NT2/D1 (cell line): ENCODE measurements around the gene HAPLN2.
A peak's percentile ranks its signal among the peaks of the same experiment; 100 is the strongest.

Experiments
- DNase-seq: peaks from one replicate; pipeline ENCODE4 v3.0.0-alpha.2; 2011; ENCODE audit warnings: low read depth, low spot score
- H3K27me3 ChIP-seq: 2 replicates; pipeline ENCODE4 v1.6.0; 2011; ENCODE audit warnings: mild to moderate bottlenecking; ENCODE audit not compliant: insufficient read length, insufficient read depth
- H3K36me3 ChIP-seq: 2 replicates; pipeline ENCODE4 v1.6.1; 2011; ENCODE audit warnings: mild to moderate bottlenecking, low read length, mixed read lengths; ENCODE audit not compliant: insufficient read depth, insufficient read length
- H3K4me1 ChIP-seq: 2 replicates; pipeline ENCODE4 v1.5.1; 2011; ENCODE audit not compliant: insufficient read depth, insufficient read length
- H3K4me3 ChIP-seq: 2 replicates; pipeline ENCODE4 v1.5.1; 2011; ENCODE audit warnings: low read depth; ENCODE audit not compliant: insufficient read length
- H3K9ac ChIP-seq: 2 replicates; pipeline ENCODE4 v1.6.0; 2011; ENCODE audit warnings: low read depth; ENCODE audit not compliant: insufficient read length
- H3K9me3 ChIP-seq: 2 replicates; pipeline ENCODE4 v1.5.1; 2011; ENCODE audit warnings: mild to moderate bottlenecking, low read length; ENCODE audit not compliant: insufficient read depth
- SUZ12 ChIP-seq: IDR thresholded peaks from 2 replicates; pipeline ENCODE4 v1.6.1; 2011; ENCODE audit not compliant: insufficient read length, insufficient read depth; ENCODE audit errors: extremely low read depth
- YY1 ChIP-seq: IDR thresholded peaks from 2 replicates; pipeline ENCODE4 v1.6.1; 2011; ENCODE audit not compliant: insufficient read length, insufficient read depth
- ZNF274 ChIP-seq: IDR thresholded peaks from 2 replicates; pipeline ENCODE4 v1.6.1; 2011; ENCODE audit warnings: mild to moderate bottlenecking, low read depth, low read length

HAPLN2 gene

GRCh38 chr1:156578055-156578454 is 41.2 kb upstream of the HAPLN2 start:
- Histone ChIP-seq H3K9ac (no peak overlapping the region), H3K9me3 (no peaks in the 10 kb centered on the region), H3K36me3 (no peaks in the 10 kb centered on the region), H3K4me1 (no peaks in the 10 kb centered on the region), H3K4me3 (no peak overlapping the region), H3K27me3 (peaks cover 2% of the 10 kb centered on the region)
- TF ChIP-seq ZNF274 (no peak), SUZ12 (no peak)
- no peak for DNase-seq

GRCh38 chr1:156579472-156579871 is 39.7 kb upstream of the HAPLN2 start, which contains the start of gene TTC24:
Gene TTC24, plus strand, starts transcription at chr1:156579723. Its CDS starts 1,642 bp downstream, at chr1:156581365.
- Histone ChIP-seq H3K4me3 (no peak within 1 kb of the TSS), H3K9ac (no peak within 1 kb of the TSS), H3K36me3 (no peaks in the 10 kb centered on the region), H3K9me3 (no peaks in the 10 kb centered on the region), H3K27me3 (no peaks in the 10 kb centered on the region), H3K4me1 (no peaks in the 10 kb centered on the region)
- TF ChIP-seq YY1 (no peak), SUZ12 (no peak), ZNF274 (no peak)
- DNase-seq: no peak

GRCh38 chr1:156581661-156582387 is 37.4 kb upstream of the HAPLN2 start:
- no peaks in the 10 kb centered on the region for H3K27me3 ChIP-seq
- H3K4me1 ChIP-seq: no peaks in the 10 kb centered on the region
- peak overlapping the region; percentile 18 for H3K9ac ChIP-seq
- H3K4me3 ChIP-seq: no peak overlapping the region
- TF ChIP-seq YY1: no peak
- no peaks in the 10 kb centered on the region for H3K9me3 ChIP-seq
- DNase-seq: no peak
- H3K36me3 ChIP-seq: no peaks in the 10 kb centered on the region

- no peak for DNase-seq
- TF ChIP-seq YY1 (no peak), ZNF274 (no peak), SUZ12 (no peak)
- Histone ChIP-seq H3K4me1 (no peaks in the 10 kb centered on the region), H3K9ac (no peak overlapping the region), H3K36me3 (no peaks in the 10 kb centered on the region), H3K27me3 (no peaks in the 10 kb centered on the region), H3K4me3 (no peak overlapping the region), H3K9me3 (no peaks in the 10 kb centered on the region)
These were observed 36.7 kb upstream of the HAPLN2 start for GRCh38 chr1:156582388-156583017.

GRCh38 chr1:156583821-156584622 is 35.2 kb upstream of the HAPLN2 start:
- peak; percentile 92 for DNase-seq
- H3K9me3 ChIP-seq: no peaks in the 10 kb centered on the region
- no peaks in the 10 kb centered on the region for H3K27me3 ChIP-seq
- H3K9ac ChIP-seq: no peak overlapping the region
- no peak for TF ChIP-seq SUZ12
- no peak for TF ChIP-seq YY1
- no peak for TF ChIP-seq ZNF274
- H3K36me3 ChIP-seq: no peaks in the 10 kb centered on the region
- no peak overlapping the region for H3K4me3 ChIP-seq
- H3K4me1 ChIP-seq: no peaks in the 10 kb centered on the region

GRCh38 chr1:156584813-156585212 is 34.4 kb upstream of the HAPLN2 start:
- Histone ChIP-seq H3K4me3 (no peak overlapping the region), H3K27me3 (no peaks in the 10 kb centered on the region), H3K9ac (no peak overlapping the region), H3K36me3 (no peaks in the 10 kb centered on the region), H3K9me3 (no peaks in the 10 kb centered on the region), H3K4me1 (no peaks in the 10 kb centered on the region)
- no peak for TF ChIP-seq YY1
- no peak for TF ChIP-seq SUZ12
- TF ChIP-seq ZNF274: no peak
- DNase-seq: no peak

- Histone ChIP-seq H3K4me3 (no peak overlapping the region), H3K4me1 (peaks cover 2% of the 10 kb centered on the region), H3K9ac (no peak overlapping the region), H3K9me3 (no peaks in the 10 kb centered on the region), H3K36me3 (no peaks in the 10 kb centered on the region), H3K27me3 (no peaks in the 10 kb centered on the region)
- TF ChIP-seq YY1 (no peak), ZNF274 (no peak), SUZ12 (no peak)
- no peak for DNase-seq
These were observed 32.9 kb upstream of the HAPLN2 start for GRCh38 chr1:156586323-156586722.
